ENCODE data around the gene ATG7.

DNA sequence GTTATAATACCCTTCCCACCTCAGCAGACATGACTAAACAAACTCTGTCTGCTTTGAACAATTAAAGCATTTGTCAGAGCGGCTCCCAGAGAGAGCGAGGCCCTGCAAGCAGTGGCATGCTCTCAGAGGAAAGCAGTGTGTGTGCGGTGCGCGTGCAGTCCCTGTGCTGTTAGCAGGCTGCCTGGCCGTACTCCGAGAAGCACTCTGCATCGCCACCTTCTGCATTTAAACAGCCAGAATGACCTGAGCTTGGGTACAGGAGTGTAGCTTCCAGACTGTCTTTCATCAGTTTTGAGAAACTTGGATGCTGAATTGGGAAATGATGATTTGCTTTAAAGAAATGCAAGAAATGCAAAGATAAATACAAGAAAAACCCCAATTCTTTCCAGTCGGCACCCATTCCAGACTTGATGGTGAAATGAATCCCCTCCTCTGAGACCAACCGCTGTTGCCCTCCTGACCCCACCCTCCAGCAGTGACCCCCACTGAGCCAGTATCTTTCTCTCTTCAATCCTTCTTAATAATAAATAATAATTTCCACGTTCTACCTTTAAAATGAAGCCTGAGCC lies 258.0 kb downstream of the ATG7 start:
- TF ChIP-seq, protein P1, sequence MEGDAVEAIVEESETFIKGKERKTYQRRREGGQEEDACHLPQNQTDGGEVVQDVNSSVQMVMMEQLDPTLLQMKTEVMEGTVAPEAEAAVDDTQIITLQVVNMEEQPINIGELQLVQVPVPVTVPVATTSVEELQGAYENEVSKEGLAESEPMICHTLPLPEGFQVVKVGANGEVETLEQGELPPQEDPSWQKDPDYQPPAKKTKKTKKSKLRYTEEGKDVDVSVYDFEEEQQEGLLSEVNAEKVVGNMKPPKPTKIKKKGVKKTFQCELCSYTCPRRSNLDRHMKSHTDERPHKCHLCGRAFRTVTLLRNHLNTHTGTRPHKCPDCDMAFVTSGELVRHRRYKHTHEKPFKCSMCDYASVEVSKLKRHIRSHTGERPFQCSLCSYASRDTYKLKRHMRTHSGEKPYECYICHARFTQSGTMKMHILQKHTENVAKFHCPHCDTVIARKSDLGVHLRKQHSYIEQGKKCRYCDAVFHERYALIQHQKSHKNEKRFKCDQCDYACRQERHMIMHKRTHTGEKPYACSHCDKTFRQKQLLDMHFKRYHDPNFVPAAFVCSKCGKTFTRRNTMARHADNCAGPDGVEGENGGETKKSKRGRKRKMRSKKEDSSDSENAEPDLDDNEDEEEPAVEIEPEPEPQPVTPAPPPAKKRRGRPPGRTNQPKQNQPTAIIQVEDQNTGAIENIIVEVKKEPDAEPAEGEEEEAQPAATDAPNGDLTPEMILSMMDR (IDR thresholded peaks at IDR 0.05) = no peak
- no peak for TF ChIP-seq POLR2A (IDR thresholded peaks at IDR 0.05)
- TF ChIP-seq EP300 (IDR thresholded peaks at IDR 0.05) = no peak
